ENCODE results near the gene FIBCD1.
A peak's percentile ranks its signal among the peaks of the same experiment; 100 is the strongest.

Gene FIBCD1

DNA sequence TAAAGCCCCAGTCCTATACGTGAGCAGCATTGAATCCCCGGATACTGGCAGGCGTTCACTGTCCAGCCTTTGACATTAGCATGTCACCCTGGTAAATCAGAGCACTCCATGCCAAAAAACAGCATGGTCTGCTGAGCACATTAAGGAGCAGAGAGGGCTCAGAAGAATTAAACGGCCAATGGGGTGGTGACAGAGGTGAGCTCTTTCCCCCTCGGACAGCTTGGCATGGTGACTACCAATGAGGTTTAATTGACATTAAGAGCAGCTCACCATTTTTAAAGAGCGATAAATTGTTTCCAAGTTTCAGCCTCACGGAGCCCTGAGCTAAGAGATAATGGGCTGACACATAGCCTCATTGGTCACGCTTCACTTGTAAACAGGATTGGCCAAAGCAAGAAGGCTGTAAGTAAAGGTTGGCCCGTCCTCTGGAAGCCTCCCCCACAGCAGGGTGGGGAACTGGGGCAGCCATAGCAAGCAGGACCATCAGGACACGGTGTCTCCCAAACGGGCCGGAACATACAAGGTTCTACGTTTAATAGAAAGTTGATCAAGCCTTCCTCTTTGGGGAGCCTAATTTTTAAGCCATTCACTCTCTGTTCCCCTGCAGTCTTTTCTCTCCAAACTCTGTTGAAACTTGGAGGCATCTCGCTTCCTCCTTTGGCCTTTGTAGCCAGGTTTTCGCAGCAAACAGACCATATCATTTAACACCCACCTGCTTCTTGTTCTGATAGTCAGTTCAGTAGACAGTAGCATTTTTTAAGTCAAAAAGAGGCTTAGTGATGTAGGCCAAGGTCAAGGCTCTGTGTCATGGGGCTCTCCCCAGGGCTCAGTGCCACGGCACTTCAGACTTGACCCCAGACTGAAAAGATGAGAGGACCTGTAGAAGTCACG is 68.3 kb downstream of the FIBCD1 start:
- no peak overlapping the region for H3K4me3 ChIP-seq (ENCODE audit: low read depth, low read length)
- no peak for TF ChIP-seq CTCF (IDR thresholded peaks at IDR 0.05; ENCODE audit: borderline replicate concordance, insufficient read depth, low read depth, low read length)

DNA sequence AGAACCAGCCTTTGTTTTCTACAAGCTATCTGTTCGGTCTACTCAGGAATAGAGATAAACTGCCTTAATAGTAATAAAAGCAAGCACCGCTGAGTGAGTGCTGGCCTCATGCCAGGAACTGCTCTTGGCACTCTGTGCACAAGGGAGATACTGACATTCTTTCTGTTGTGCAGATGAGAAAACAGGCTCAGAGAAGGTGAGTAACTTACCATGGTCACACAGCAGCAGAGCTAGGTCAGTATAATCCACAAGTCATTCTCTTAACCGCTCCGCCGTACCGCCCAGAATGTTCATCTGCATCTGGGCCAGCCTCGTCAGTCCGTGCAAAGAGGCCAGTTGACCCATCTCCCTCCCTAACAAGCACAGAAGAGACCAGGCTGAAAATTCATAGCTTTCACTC is 69.8 kb downstream of the FIBCD1 start:
- no peak overlapping the region for H3K4me3 ChIP-seq (ENCODE audit: low read depth, low read length)
- TF ChIP-seq CTCF (IDR thresholded peaks at IDR 0.05; ENCODE audit: borderline replicate concordance, insufficient read depth, low read depth, low read length): no peak

DNA sequence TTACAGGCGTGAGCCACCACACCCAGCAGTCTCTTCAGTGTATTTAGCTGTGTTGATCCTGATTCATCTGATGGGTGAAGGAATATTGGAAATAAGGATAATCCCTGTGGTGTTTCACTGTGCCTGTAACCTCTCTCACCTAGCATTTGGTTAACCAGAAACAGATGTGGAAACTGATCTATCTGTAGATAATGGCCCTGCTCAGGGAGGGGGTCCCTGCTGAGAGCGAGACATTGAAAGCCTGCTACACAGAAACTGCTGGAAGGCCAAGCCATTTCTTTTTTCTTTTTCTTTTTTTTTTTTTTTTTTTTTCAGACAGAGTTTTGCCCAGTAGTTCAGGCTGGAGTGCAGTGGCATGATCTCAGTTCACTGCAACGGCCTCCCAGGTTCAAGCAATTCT is 70.8 kb downstream of the FIBCD1 start:
- TF ChIP-seq CTCF (IDR thresholded peaks at IDR 0.05; ENCODE audit: borderline replicate concordance, insufficient read depth, low read depth, low read length): no peak
- H3K4me3 ChIP-seq (ENCODE audit: low read depth, low read length): no peak overlapping the region

DNA sequence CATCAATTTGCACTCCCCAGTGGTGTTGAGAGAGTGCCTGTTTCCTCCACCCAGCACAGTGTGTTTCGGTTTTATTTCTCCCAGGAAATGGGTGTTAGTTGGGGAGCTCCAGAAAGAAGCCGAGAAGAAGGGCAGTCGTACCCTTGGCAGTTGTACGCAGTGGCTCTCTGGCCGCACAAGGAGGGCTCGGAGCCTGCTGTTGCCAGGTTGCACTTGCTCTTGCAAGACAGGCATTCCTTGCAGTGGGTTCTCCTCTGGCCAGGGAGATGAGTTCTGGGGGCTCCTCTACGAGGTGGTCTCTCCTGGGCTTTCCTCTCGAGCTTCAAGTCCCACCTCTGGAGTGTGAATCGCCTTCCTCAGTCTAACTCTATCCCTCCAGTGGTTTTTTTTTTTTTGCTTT is 71.5 kb downstream of the FIBCD1 start:
- no peak for TF ChIP-seq CTCF (IDR thresholded peaks at IDR 0.05; ENCODE audit: borderline replicate concordance, insufficient read depth, low read depth, low read length)
- H3K4me3 ChIP-seq (ENCODE audit: low read depth, low read length): no peak overlapping the region

DNA sequence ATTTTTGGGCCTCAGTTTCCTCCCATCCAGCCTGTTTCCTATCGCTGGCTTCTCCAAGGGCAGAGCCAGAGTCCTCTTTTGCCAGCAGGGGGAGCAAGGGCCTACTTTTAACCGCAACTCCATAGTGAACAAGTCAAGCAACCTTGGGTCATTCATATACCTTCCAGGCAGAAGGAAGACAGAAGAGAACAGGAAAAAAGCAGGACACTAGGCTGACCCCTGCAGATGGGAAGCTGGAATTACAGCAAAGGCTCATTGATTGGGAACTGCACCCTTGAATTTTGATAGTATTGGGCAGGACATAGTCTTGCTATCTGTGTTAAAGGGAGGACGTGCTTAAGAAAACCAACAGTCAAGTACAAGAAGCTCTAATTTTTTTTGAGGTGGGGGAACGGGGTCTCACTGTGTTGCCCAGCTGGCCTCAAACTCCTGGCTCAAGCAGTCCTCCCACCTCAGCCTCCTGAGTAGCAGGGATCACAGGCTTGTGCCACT is 72.5 kb downstream of the FIBCD1 start:
- TF ChIP-seq CTCF (IDR thresholded peaks at IDR 0.05; ENCODE audit: borderline replicate concordance, insufficient read depth, low read depth, low read length): peak; percentile 65
- no peak overlapping the region for H3K4me3 ChIP-seq (ENCODE audit: low read depth, low read length)

DNA sequence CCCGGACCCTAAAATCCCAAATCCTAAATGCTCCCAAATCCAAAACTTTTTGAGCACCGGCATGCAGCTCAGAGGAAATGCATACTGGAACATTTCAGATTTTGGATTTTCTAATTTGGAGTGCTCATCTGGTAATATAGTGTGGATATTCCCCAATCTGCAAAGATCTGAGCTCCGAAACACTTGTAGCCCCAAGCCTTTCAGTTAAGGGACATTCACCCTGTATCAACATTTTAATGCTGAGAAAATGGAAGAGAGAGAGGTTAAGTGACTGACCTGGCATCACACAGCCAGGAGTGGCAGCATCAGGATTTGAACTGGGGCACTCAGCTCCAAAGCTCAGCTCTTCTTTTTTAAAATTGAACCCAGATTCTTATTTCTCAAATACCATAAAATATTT is 73.1 kb downstream of the FIBCD1 start:
- no peak overlapping the region for H3K4me3 ChIP-seq (ENCODE audit: low read depth, low read length)
- TF ChIP-seq CTCF (IDR thresholded peaks at IDR 0.05; ENCODE audit: borderline replicate concordance, insufficient read depth, low read depth, low read length): no peak

DNA sequence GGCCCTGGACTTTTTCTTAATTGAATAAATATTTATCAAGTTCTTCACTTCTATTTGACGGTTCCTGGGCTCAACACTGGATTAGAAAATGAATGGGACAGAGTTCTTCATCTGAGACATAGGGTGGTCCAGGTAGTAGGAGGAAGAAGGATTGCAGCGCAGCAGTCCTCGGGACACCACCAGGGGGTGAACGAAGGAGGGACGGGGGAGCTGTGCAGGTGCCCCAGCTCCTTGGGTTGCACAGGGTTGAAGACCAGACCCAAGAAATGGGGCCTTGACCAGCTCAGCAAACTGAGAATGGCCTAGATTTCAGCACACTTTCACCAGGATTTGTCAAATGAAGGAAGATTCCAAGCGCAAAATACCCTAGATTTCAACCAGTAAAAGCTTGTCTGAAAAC is 74.5 kb downstream of the FIBCD1 start:
- TF ChIP-seq CTCF (IDR thresholded peaks at IDR 0.05; ENCODE audit: borderline replicate concordance, insufficient read depth, low read depth, low read length): no peak
- H3K4me3 ChIP-seq (ENCODE audit: low read depth, low read length): no peak overlapping the region
